ENCODE measurements around the gene EVPLL. TPM values are rescaled to one million over a fixed set of nuclear protein-coding genes. Genes with fewer than 3 reads are reported as not detected.
A peak's percentile ranks its signal among the peaks of the same experiment; 100 is the strongest.

The EVPLL gene
- total and polyA plus RNA-seq, 9 of the 15 experiments (the other 6 are each of a cell fraction or from before 2014, with no cell fraction given), result not detected

- no peak for TF ChIP-seq ZBTB26 (CRISPR knock-in tag; IDR thresholded peaks at IDR 0.05)
- TF ChIP-seq CREBBP (IDR thresholded peaks at IDR 0.05; ENCODE audit: low read depth, low read length), result no peak
- TF ChIP-seq NONO (IDR thresholded peaks at IDR 0.05; ENCODE audit: low read depth in 2 of 2, low read length in 1 of 2), result peak in 1 of 2 experiments; percentile 44; a peak in 2 of 4 replicates
- TF ChIP-seq NR2C2 (CRISPR knock-in tag; IDR thresholded peaks at IDR 0.05), result no peak
- TF ChIP-seq NR2C2 (tag; IDR thresholded peaks at IDR 0.05), result no peak; the same call in 1 of the 2 replicates
- no peak for TF ChIP-seq CUX1 (CRISPR knock-in tag; IDR thresholded peaks at IDR 0.05)
- TF ChIP-seq DLX4 (CRISPR knock-in tag; IDR thresholded peaks at IDR 0.05), result no peak
- TF ChIP-seq ZFX (CRISPR knock-in tag; IDR thresholded peaks at IDR 0.05), result peak; percentile 65
- TF ChIP-seq ZNF507 (tag; conservative IDR thresholded peaks at IDR 0.05), result no peak
- TF ChIP-seq POLR2G (IDR thresholded peaks at IDR 0.05; ENCODE audit: low read depth, low read length), result peak; percentile 90
- TF ChIP-seq CGGBP1 (CRISPR knock-in tag; IDR thresholded peaks at IDR 0.05), result no peak
- TF ChIP-seq KLF1 (tag; IDR thresholded peaks at IDR 0.05), result no peak
- no peak for TF ChIP-seq ZMIZ1 (IDR thresholded peaks at IDR 0.05; ENCODE audit: low read depth in 2 of 2, low read length in 2 of 2)
- TF ChIP-seq MEIS2 (IDR thresholded peaks at IDR 0.05; ENCODE audit: partially characterized antibody), result peak; percentile 36
Measured at GRCh38 chr17:18363101-18364049, 14.2 kb upstream of the EVPLL start, which contains the start of gene SHMT1 (continued).

All from K562 (cell line).